ENCODE data around the gene EBI3.

The EBI3 gene

DNA sequence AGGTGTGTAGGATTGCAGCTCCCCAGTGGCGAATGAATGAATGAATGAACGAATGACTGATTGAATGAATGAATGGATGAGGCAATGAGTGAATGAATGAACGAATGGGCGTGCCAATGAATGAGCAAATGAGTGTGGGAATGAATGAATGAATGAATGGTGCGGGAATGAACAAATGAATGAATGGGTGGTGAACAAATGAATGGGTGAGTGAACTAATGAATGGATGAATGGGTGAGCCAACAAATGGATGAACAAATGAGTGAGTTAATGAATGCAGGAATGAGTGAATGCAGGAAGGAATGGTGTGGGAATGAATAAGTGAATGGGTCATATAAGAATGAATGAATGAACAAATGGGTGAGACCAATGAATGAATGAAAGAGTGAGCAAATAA lies 32.1 kb upstream of the EBI3 start:
- no peak for TF ChIP-seq CSDC2 (CRISPR knock-in tag; IDR thresholded peaks at IDR 0.05)
- no peak for TF ChIP-seq ISL1 (CRISPR knock-in tag; IDR thresholded peaks at IDR 0.05)
- no peak for TF ChIP-seq TOX (CRISPR knock-in tag; IDR thresholded peaks at IDR 0.05; ENCODE audit: borderline replicate concordance)
- TF ChIP-seq OSR1 (CRISPR knock-in tag; IDR thresholded peaks at IDR 0.05): no peak
- no peak for ATAC-seq

DNA sequence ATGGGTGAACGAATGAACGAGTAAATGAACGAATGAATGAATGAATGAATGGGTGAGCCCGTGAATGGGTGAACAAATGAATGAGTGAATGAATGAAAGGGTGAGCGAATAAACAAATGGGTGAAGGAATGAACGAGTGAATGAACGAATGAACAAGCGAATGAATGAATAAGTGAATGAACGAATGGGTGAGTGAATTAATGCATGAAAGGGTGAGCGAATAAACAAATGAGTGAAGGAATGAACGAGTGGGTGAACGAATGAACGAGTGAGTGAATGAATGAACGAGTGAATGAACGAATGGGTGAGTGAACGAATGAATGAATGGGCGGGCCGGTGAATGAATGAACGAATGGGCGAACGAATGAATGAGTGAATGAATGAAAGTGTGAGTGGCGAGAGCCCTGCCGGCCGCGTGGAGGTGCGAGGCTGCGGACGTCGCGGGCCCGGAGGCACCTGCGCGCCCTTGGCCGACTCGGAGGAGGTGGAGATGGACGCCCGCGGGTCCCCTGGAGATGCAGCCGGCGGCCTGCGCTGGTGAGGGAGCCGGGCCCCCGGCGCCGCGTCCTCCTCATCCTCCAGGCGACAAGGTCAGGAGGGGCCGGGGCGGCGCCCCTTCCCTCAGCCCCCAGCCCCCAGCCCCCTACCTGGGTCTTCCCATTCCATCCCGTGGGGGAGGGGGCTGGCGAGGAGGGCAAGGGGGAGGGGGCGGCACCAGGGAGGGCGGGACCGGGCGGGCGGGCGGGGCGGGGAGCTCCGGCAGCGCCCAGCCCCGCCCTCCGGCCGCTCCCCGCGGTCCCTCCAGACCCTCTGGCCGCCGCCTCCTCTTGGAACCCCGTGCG lies 31.5 kb upstream of the EBI3 start:
- ATAC-seq: no peak
- TF ChIP-seq ZNF565 (CRISPR knock-in tag; conservative IDR thresholded peaks at IDR 0.05; ENCODE audit: low read depth) (no peak), OSR1 (CRISPR knock-in tag; IDR thresholded peaks at IDR 0.05) (no peak), ISL1 (CRISPR knock-in tag; IDR thresholded peaks at IDR 0.05) (no peak), RARB (CRISPR knock-in tag; IDR thresholded peaks at IDR 0.05) (no peak), CSDC2 (CRISPR knock-in tag; IDR thresholded peaks at IDR 0.05) (no peak), ZFP3 (CRISPR knock-in tag; IDR thresholded peaks at IDR 0.05) (no peak), CSRNP3 (CRISPR knock-in tag; IDR thresholded peaks at IDR 0.05) (no peak), ZFP30 (CRISPR knock-in tag; IDR thresholded peaks at IDR 0.05) (no peak), ZNF70 (CRISPR knock-in tag; IDR thresholded peaks at IDR 0.05) (no peak), TCF4 (CRISPR knock-in tag; IDR thresholded peaks at IDR 0.05; ENCODE audit: borderline replicate concordance) (no peak)
- TF ChIP-seq, protein P1, sequence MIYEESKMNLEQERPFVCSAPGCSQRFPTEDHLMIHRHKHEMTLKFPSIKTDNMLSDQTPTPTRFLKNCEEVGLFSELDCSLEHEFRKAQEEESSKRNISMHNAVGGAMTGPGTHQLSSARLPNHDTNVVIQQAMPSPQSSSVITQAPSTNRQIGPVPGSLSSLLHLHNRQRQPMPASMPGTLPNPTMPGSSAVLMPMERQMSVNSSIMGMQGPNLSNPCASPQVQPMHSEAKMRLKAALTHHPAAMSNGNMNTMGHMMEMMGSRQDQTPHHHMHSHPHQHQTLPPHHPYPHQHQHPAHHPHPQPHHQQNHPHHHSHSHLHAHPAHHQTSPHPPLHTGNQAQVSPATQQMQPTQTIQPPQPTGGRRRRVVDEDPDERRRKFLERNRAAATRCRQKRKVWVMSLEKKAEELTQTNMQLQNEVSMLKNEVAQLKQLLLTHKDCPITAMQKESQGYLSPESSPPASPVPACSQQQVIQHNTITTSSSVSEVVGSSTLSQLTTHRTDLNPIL (CRISPR knock-in tag; IDR thresholded peaks at IDR 0.05; ENCODE audit: low read depth): no peak

- no peak for ATAC-seq
- TF ChIP-seq PPARA (CRISPR knock-in tag; IDR thresholded peaks at IDR 0.05; ENCODE audit: borderline replicate concordance) (no peak), ZFP3 (CRISPR knock-in tag; IDR thresholded peaks at IDR 0.05) (no peak), TSHZ2 (CRISPR knock-in tag; IDR thresholded peaks at IDR 0.05) (no peak), GLIS3 (CRISPR knock-in tag; IDR thresholded peaks at IDR 0.05) (no peak), SNAI2 (CRISPR knock-in tag; IDR thresholded peaks at IDR 0.05) (no peak), CSRNP3 (CRISPR knock-in tag; IDR thresholded peaks at IDR 0.05) (no peak), POU6F1 (CRISPR knock-in tag; IDR thresholded peaks at IDR 0.05; ENCODE audit: borderline replicate concordance, low read depth) (no peak), ZC3H10 (CRISPR knock-in tag; IDR thresholded peaks at IDR 0.05) (no peak), RARB (CRISPR knock-in tag; IDR thresholded peaks at IDR 0.05) (no peak), ZNF70 (CRISPR knock-in tag; IDR thresholded peaks at IDR 0.05) (no peak), ZNF565 (CRISPR knock-in tag; conservative IDR thresholded peaks at IDR 0.05; ENCODE audit: low read depth) (no peak), TCF4 (CRISPR knock-in tag; IDR thresholded peaks at IDR 0.05; ENCODE audit: borderline replicate concordance) (no peak), ARNTL (CRISPR knock-in tag; IDR thresholded peaks at IDR 0.05; ENCODE audit: borderline replicate concordance, low read depth) (no peak), ZNF8 (CRISPR knock-in tag; IDR thresholded peaks at IDR 0.05) (no peak), ZFP30 (CRISPR knock-in tag; IDR thresholded peaks at IDR 0.05) (no peak), TOX (CRISPR knock-in tag; IDR thresholded peaks at IDR 0.05; ENCODE audit: borderline replicate concordance) (no peak), ESRRG (CRISPR knock-in tag; IDR thresholded peaks at IDR 0.05) (no peak), PATZ1 (CRISPR knock-in tag; IDR thresholded peaks at IDR 0.05; ENCODE audit: borderline replicate concordance) (no peak)
- TF ChIP-seq, protein P1 (CRISPR knock-in tag; IDR thresholded peaks at IDR 0.05; ENCODE audit: low read depth): no peak
Measured at GRCh38 chr19:4198467-4199126, 30.7 kb upstream of the EBI3 start.
